ENCODE results near the gene TAS2R19.

DNA sequence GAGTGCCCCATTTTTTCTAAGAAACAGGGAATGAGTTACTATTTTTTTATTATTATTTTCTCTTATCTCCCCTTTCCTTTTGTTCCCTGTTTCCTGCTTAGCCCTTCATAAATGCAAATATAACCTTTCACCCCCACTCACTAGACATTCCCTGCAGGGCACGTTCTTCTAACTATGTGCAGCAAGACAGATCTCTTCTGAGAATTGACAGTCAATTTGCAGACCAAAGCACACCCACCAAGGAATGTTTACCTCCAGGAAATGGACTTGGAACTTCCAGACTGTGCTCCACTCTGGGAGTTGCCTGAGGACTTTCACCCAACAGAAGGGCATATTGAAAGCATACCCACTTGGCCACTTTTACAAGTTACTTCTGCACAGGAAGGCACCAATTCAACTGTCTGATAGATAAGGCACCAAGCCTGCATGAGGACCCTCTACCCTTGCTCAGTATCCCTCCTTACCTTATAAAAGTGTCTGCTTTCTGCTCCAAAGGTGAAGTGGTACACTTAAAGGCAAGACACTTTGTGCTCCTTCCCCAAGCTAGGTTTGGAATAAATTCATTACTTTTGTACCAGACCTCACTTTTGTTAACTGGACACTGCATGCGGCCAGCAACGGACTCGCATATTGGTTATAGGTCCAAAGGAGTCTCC lies 6.5 kb downstream of the TAS2R19 start:
- TF ChIP-seq, protein P1, sequence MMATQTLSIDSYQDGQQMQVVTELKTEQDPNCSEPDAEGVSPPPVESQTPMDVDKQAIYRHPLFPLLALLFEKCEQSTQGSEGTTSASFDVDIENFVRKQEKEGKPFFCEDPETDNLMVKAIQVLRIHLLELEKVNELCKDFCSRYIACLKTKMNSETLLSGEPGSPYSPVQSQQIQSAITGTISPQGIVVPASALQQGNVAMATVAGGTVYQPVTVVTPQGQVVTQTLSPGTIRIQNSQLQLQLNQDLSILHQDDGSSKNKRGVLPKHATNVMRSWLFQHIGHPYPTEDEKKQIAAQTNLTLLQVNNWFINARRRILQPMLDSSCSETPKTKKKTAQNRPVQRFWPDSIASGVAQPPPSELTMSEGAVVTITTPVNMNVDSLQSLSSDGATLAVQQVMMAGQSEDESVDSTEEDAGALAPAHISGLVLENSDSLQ (IDR thresholded peaks at IDR 0.05), result no peak
- TF ChIP-seq BHLHE40 (IDR thresholded peaks at IDR 0.05; ENCODE audit: borderline replicate concordance) (no peak), TARDBP (IDR thresholded peaks at IDR 0.05) (no peak), ZNF384 (IDR thresholded peaks at IDR 0.05) (no peak), ARNT (IDR thresholded peaks at IDR 0.05) (no peak), FOXA1 (IDR thresholded peaks at IDR 0.05) (no peak), FOXM1 (IDR thresholded peaks at IDR 0.05; ENCODE audit: borderline replicate concordance) (no peak), ELF4 (IDR thresholded peaks at IDR 0.05) (no peak), L3MBTL2 (conservative IDR thresholded peaks at IDR 0.05) (no peak), HDGF (IDR thresholded peaks at IDR 0.05; ENCODE audit: borderline replicate concordance) (no peak), NFRKB (IDR thresholded peaks at IDR 0.05) (no peak)
